HEK293T (cell line): Measurements from ENCODE around the gene ARL3.

Experiments used
- CTCF ChIA-PET: fragments of 350-600 bp; formaldehyde crosslinking; extraction: SDS; loops from one replicate; lab custom pipeline; 2021; ENCODE audit warnings: antibody characterized with exemption, inconsistent platforms; lab: Yijun Ruan, JAX
- POLR2A ChIA-PET: fragments of 350-600 bp; formaldehyde crosslinking; extraction: SDS; loops from one replicate; lab custom pipeline; 2020; ENCODE audit warnings: antibody characterized with exemption, inconsistent platforms; lab: Yijun Ruan, JAX
- DNase-seq: peaks from one replicate; pipeline ENCODE4 v3.0.0; 2012; ENCODE audit warnings: mixed read lengths; ENCODE audit errors: extremely low spot score
- ARNT ChIP-seq: fragments of 450-650 bp; IDR thresholded peaks from 2 replicates; pipeline ENCODE4 v1.6.1; 2017; ENCODE audit warnings: mild to moderate bottlenecking
- BHLHE40 ChIP-seq: fragments of 450-650 bp; IDR thresholded peaks from 2 replicates; pipeline ENCODE4 v1.6.1; 2016; ENCODE audit warnings: mild to moderate bottlenecking, moderate library complexity, borderline replicate concordance
- CTBP1 ChIP-seq: fragments of 450-650 bp; IDR thresholded peaks from 2 replicates; pipeline ENCODE4 v1.6.1; 2016; ENCODE audit warnings: borderline replicate concordance
- ELF4 ChIP-seq: fragments of 450-650 bp; IDR thresholded peaks from 2 replicates; pipeline ENCODE4 v1.6.1; 2017; ENCODE audit warnings: antibody characterized with exemption
- FOXA1 ChIP-seq: fragments of 450-650 bp; IDR thresholded peaks from 2 replicates; pipeline ENCODE4 v1.6.1; 2016; ENCODE audit warnings: mild to moderate bottlenecking
- FOXK2 ChIP-seq: fragments of 450-650 bp; IDR thresholded peaks from 2 replicates; pipeline ENCODE4 v1.6.1; 2016; ENCODE audit warnings: mild to moderate bottlenecking
- FOXM1 ChIP-seq: fragments of 450-650 bp; IDR thresholded peaks from 2 replicates; pipeline ENCODE4 v1.6.1; 2017; ENCODE audit warnings: mild to moderate bottlenecking, borderline replicate concordance
- HDGF ChIP-seq: fragments of 450-650 bp; IDR thresholded peaks from 2 replicates; pipeline ENCODE4 v1.6.1; 2017; ENCODE audit warnings: antibody characterized with exemption, borderline replicate concordance
- L3MBTL2 ChIP-seq: fragments of 450-650 bp; conservative IDR thresholded peaks from 2 replicates; pipeline ENCODE4 v1.6.1; 2016; ENCODE audit warnings: mild to moderate bottlenecking
- LEF1 ChIP-seq: fragments of 450-650 bp; IDR thresholded peaks from 2 replicates; pipeline ENCODE4 v1.6.1; 2017; ENCODE audit warnings: mild to moderate bottlenecking, borderline replicate concordance
- NFRKB ChIP-seq: fragments of 450-650 bp; IDR thresholded peaks from 2 replicates; pipeline ENCODE4 v1.6.1; 2016; ENCODE audit warnings: mild to moderate bottlenecking, moderate library complexity
- SP1 ChIP-seq: fragments of 450-650 bp; IDR thresholded peaks from 2 replicates; pipeline ENCODE4 v1.6.1; 2017
- SUZ12 ChIP-seq: fragments of 450-650 bp; IDR thresholded peaks from 2 replicates; pipeline ENCODE4 v1.6.1; 2016; ENCODE audit warnings: mild to moderate bottlenecking
- TARDBP ChIP-seq: fragments of 450-650 bp; IDR thresholded peaks from 2 replicates; pipeline ENCODE4 v1.6.1; 2016
- ZNF384 ChIP-seq: fragments of 450-650 bp; IDR thresholded peaks from 2 replicates; pipeline ENCODE4 v1.6.1; 2016
- TF ChIP-seq, protein P1 (sequence below): fragments of 450-650 bp; IDR thresholded peaks from 2 replicates; pipeline ENCODE4 v1.6.1; 2016

The ARL3 gene

DNA sequence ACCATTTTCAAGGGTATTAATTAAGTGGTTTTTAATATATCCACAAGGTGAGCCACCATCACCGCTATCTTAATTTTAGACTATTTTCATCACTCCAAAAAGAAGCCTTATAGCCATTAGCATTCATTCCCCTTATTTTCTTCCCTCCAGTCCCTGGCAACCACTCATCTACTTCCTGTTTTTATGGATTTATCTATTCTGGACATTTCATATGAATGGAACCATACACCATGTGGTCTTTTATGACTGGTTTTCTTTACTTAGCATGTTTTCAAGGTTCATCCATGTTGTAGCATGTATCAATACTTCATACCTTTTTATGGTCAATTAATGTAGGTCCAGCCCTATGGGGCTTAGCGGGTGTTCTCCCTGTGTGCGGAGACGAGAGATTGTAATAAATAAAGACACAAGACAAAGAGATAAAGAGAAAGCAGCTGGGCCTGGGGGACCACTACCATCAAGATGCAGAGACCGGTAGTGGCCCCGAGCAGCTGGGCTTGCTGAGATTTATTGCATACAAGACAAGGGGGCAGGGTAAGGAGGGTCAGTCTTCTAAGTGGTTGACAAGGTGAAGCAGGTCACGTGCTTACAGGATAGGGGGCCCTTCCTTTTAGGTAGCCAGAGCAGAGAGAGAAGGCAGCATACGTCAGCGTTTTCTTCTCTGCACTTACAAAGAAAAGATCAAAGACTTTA lies 44.2 kb upstream of the ARL3 start:
- CTCF ChIA-PET: no interaction called here
- DNase-seq: no peak
- TF ChIP-seq ARNT: no peak
- TF ChIP-seq, protein P1, sequence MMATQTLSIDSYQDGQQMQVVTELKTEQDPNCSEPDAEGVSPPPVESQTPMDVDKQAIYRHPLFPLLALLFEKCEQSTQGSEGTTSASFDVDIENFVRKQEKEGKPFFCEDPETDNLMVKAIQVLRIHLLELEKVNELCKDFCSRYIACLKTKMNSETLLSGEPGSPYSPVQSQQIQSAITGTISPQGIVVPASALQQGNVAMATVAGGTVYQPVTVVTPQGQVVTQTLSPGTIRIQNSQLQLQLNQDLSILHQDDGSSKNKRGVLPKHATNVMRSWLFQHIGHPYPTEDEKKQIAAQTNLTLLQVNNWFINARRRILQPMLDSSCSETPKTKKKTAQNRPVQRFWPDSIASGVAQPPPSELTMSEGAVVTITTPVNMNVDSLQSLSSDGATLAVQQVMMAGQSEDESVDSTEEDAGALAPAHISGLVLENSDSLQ: no peak
- TF ChIP-seq SP1: no peak
- TF ChIP-seq TARDBP: no peak
- TF ChIP-seq ZNF384: no peak
- POLR2A ChIA-PET: no interaction called here

- DNase-seq: no peak
- TF ChIP-seq FOXK2 (no peak), SP1 (no peak), BHLHE40 (no peak), ELF4 (no peak), CTBP1 (no peak), NFRKB (no peak), TARDBP (no peak), ARNT (no peak), FOXM1 (no peak), LEF1 (no peak), HDGF (no peak), ZNF384 (no peak), L3MBTL2 (no peak)
- TF ChIP-seq, protein P1: no peak
- ChIA-PET CTCF (no interaction called here), POLR2A (no interaction called here)
Observed at GRCh38 chr10:102757323-102757722, 43.1 kb upstream of the ARL3 start.

DNA sequence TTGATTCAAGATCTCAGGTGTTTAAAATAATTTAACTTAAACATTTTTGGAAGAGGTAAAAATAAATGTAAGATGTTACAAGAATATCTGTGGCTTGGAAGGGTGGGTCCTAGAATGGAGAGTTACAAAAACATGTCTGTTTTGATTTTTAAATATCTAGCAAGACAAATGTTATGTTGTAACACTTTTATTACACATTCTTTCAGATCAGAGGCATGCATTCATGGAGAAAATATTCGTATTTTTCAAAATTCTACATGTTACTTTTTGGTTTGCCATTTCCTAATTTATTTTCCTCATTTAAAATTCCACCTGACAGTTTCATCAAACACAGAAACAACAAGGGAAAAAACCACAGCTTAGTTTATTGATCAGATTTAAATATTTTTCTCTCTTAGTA lies 39.5 kb upstream of the ARL3 start:
- no peak for DNase-seq
- ChIA-PET POLR2A (no interaction called here), CTCF (interaction anchor here (0.6 to 1.6 kb wide), 6 partner anchors 11 to 148 kb away, joined by 3 to 6 read pairs (median 4); no protein-coding TSS in a partner anchor)
- TF ChIP-seq ZNF384 (no peak), BHLHE40 (no peak), FOXM1 (no peak), HDGF (no peak), FOXA1 (no peak), L3MBTL2 (no peak), TARDBP (no peak), ELF4 (no peak), SUZ12 (no peak), SP1 (no peak), LEF1 (no peak), CTBP1 (no peak), ARNT (no peak), FOXK2 (no peak), NFRKB (no peak)
- TF ChIP-seq, protein P1: no peak

DNA sequence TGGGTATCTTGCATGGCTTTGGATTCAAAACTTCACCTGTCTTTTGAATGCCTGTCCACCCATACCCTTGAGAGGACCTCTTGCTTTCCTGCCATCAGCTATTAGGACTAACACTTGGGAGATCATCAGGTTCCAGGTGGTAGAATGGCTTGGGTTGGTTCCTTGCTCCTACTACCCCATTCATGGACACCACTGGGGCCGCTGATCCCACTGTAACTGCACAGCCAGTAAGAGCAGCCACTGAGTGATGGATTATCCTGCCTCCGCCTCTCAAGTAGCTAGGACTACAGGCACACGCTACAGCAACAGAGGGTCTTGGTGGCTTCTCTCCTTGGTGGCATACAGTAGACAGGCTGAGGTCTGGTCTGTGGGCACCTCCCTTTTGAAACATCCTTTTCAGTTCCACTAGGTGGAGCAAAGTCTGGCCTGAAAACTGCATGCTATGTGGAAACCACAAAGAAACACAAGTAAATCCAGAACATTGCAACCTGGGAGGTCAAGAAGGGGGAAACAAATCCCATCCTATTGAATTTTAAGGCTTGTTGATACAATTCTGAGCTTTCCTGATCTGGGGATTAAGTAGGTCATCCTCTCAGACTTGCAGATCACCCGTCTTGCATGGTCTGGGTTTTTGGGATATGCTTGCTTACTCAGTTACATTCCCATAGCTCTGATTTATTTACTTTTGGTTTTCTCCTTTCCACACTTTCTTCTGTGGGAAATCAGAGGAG lies 38.9 kb upstream of the ARL3 start:
- ChIA-PET POLR2A (no interaction called here), CTCF (interaction anchor here (0.6 to 1.6 kb wide), 7 partner anchors 11 to 149 kb away, joined by 3 to 6 read pairs (median 3); no protein-coding TSS in a partner anchor)
- DNase-seq: peak; percentile 63
- TF ChIP-seq CTBP1: no peak
- TF ChIP-seq HDGF: no peak
- TF ChIP-seq FOXA1: no peak
- TF ChIP-seq ARNT: no peak
- no peak for TF ChIP-seq BHLHE40
- TF ChIP-seq ELF4: no peak
- TF ChIP-seq, protein P1: no peak
- TF ChIP-seq FOXM1: no peak
- TF ChIP-seq FOXK2: no peak
- TF ChIP-seq TARDBP: no peak
- TF ChIP-seq SP1: no peak
- TF ChIP-seq NFRKB: no peak
- no peak for TF ChIP-seq L3MBTL2

DNA sequence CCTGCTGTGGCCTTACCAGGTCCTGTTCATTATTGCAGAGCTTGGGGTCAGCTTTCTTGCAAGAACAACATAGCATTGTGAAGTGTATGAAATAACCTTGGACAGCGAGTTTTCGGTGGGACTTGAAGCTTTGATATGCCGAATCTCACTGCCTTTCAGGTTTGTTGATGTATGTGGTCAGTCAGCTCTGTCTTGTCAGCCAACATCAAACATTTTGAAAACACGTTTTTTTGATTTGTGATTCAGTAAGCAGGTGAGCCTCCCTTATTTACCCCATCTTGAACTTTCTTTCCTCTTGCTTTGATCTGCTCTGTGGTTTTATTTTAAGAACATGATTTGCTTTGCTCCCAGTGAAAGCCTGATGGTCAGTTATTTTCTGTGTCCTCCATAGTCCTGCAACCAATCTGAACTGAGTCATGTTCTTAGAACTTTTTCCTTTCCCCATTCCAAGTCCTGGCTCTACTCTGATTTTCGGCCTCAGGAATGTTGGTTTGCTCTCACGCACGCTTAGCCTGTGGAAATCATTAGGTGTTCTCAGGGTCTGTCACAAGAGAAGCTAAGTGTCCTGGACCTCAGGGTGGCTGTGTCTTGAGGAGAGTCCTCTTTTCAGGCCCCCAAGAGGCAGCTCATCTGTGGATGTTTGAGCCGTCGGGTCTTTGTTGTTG lies 38.2 kb upstream of the ARL3 start:
- no peak for DNase-seq
- POLR2A ChIA-PET: no interaction called here
- CTCF ChIA-PET: interaction anchor here (0.6 to 1.3 kb wide), 3 partner anchors 12 to 83 kb away, joined by 3 to 6 read pairs (median 5); no protein-coding TSS in a partner anchor
- no peak for TF ChIP-seq FOXA1
- no peak for TF ChIP-seq CTBP1
- TF ChIP-seq, protein P1: no peak
- TF ChIP-seq BHLHE40: no peak
- no peak for TF ChIP-seq SUZ12
- no peak for TF ChIP-seq L3MBTL2
- no peak for TF ChIP-seq NFRKB
- no peak for TF ChIP-seq TARDBP
- TF ChIP-seq FOXM1: no peak
- no peak for TF ChIP-seq HDGF
- TF ChIP-seq LEF1: no peak
- TF ChIP-seq ZNF384: no peak
- TF ChIP-seq FOXK2: no peak
- TF ChIP-seq ELF4: no peak
- TF ChIP-seq ARNT: no peak
- no peak for TF ChIP-seq SP1
